Activated CD8-positive, alpha-beta memory T cell treated with anti-CD3 and anti-CD28 coated beads for 48 hours (primary cell): ENCODE measurements around the gene NOCT.
A peak's percentile ranks its signal among the peaks of the same experiment; 100 is the strongest.
"Not testable (repeated sequence)": the region's sequence is repeated elsewhere in the genome, so short reads cannot be mapped to it uniquely, and the experiment has no call there.

ENCODE experiments used
- DNase-seq, 3 experiments: peaks; one replicate each; pipeline ENCODE4 v3.0.0-alpha.2; 2020; ENCODE audit warnings: low read depth in 2 of 3, low spot score in 2 of 3

The NOCT gene, protein sequence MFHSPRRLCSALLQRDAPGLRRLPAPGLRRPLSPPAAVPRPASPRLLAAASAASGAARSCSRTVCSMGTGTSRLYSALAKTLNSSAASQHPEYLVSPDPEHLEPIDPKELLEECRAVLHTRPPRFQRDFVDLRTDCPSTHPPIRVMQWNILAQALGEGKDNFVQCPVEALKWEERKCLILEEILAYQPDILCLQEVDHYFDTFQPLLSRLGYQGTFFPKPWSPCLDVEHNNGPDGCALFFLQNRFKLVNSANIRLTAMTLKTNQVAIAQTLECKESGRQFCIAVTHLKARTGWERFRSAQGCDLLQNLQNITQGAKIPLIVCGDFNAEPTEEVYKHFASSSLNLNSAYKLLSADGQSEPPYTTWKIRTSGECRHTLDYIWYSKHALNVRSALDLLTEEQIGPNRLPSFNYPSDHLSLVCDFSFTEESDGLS

GRCh38 chr4:139015269-139015947 lies at the start of gene NOCT:
TSS of gene NOCT (plus strand) at chr4:139015781. CDS start at chr4:139015982, 201 bp downstream.
- peak; percentile 77 to 91 (median 87) for DNase-seq

- DNase-seq: no peak
Observed at GRCh38 chr4:138967313-138967712, 48.3 kb upstream of the NOCT start.

- DNase-seq: no peak
Observed at GRCh38 chr4:138972956-138973801, 42.4 kb upstream of the NOCT start.

DNA sequence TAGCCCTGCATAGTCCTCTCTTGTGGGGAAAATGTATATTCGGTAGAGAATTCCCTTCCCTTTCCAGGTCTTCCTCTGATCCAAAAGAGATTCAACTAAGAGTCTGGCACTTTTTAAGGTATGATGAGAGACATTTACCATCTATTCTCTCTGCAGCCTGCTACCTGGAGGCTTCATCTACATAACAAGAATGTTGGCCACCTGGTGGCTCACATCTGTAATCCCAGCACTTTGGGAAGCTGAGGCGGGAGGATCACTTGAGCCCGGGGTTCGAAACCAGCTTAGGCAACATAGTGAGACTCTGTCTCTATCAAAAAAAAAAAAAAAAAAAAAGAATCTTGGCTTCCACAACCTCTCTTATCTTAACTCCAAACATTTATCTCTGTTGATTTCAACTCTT lies 40.4 kb upstream of the NOCT start:
- no peak for DNase-seq

DNA sequence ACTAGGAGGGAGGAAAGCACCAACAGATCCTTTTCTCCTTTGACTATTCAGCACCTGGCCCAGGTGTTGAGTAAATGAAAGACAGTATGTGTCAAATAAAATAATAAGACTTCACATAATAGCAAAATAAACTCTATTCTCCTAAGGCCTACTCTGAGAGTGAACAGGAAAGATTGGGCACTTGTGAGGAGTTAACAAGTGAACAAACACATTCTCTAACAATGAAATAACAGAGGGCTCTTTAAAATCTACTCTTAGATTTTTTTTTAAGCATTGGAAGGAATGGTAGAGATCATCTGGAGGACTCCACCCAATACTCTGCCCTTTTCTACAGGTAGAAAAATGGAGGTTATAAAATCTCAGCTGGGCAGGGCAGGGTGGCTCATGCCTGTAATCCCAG lies 39.1 kb upstream of the NOCT start:
- no peak for DNase-seq

DNA sequence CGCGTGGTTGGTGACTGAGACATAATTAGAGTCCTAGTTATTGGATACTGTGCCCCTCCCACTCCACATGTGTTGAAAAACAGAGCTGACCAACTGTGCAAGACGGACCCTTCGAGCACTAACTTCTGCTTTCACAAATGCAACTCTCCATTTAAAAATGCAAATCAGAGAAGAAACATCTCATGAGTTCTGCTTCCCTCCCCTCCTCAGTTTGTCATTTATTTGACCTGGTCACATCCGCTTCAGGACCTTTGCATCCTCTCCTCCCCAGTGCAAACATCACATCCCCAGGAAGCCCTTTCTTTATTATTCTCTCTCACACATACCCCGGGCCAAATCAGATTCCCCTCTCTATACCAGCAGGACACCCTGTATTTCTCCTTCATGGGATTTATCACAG lies 38.1 kb upstream of the NOCT start:
- no peak for DNase-seq

GRCh38 chr4:138978028-138978585 lies 37.5 kb upstream of the NOCT start:
- DNase-seq: no peak

- no peak for DNase-seq
Observed at GRCh38 chr4:138978600-138978999, 37.0 kb upstream of the NOCT start.

DNA sequence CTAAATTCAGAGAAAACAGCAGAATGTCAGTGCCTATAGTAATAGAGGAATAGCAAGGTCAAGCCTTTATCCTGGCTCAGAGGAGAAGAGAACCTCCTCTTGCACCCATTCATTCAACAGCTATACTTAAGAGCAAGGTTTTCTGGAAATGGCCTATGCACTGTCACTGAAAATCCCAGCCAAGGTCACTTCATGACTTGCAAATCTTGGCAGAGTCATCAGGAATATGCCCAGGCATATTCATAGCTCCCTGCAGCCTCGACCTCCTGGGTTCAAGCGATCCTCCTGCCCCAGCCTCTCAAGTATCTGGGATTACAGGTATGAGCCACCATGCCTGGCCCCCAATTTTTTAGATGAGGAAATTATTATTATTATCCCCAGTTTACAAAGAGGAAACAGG lies 35.8 kb upstream of the NOCT start:
- DNase-seq: no peak

- no peak for DNase-seq
Observed at GRCh38 chr4:138981930-138982390, 33.6 kb upstream of the NOCT start.

- no peak for DNase-seq
Observed at GRCh38 chr4:138982754-138983153, 32.8 kb upstream of the NOCT start.

DNA sequence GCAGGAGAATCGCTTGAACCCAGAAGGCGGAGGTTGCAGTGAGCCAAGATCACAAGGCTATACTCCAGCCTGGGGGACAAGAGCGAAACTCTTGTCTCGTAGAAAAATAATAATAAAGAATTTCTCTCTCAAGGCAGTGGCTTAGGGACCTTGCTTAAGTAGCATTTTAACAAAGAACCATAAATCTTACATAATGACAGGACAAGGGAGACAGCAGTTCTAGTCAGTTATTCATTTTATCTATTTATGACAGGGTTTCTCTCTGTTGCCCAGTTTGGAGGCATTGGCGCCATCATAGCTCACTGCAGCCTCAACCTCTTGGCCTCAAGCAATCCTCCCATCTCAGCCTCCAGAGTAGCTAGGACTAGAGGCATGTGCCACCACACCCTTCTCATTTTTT lies 31.9 kb upstream of the NOCT start:
- no peak for DNase-seq

DNA sequence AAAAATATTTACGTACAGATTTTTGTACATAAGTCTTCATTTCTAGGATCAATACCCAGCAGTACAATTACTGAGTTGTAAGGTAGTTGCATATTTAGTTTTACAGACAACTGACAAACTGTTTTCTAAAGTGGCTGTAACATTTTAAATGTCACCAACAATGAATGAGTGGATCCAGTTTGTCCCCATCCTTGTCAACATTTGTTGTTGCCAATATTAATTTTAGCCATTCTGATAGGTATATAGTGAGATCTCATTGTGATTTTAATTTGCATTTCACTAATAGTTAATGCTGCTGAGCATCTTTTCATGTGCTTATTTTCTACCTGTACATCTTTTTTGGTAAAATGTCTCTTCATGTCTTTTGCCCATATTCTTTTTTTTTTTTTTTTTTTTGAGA lies 30.9 kb upstream of the NOCT start:
- DNase-seq: no peak

GRCh38 chr4:138992676-138993075 lies 22.9 kb upstream of the NOCT start:
- no peak for DNase-seq

GRCh38 chr4:138996090-138996489 lies 19.5 kb upstream of the NOCT start:
- DNase-seq: no peak

DNA sequence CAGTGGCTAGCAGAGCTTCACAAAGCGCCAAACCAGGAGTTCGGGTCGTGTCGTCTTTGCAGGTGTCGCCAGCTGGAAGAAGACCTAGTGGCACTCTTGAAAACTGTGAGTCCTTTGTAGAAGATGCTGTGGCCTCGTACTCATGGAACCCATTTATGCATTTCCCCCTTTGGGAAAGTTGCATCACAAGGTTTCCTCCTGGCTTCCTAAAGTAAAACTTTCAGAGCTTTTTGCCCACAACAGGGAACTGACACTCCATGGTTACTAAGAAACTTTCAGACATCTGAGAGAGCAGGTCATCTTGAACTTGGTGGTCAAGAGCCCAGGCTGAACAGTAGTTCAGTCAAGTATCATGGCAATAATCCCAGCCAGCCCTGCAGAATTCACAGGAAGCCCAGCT lies 15.9 kb upstream of the NOCT start:
- DNase-seq: no peak

- not testable (repeated sequence) for DNase-seq
Observed at GRCh38 chr4:139000134-139000533, 15.4 kb upstream of the NOCT start.

DNA sequence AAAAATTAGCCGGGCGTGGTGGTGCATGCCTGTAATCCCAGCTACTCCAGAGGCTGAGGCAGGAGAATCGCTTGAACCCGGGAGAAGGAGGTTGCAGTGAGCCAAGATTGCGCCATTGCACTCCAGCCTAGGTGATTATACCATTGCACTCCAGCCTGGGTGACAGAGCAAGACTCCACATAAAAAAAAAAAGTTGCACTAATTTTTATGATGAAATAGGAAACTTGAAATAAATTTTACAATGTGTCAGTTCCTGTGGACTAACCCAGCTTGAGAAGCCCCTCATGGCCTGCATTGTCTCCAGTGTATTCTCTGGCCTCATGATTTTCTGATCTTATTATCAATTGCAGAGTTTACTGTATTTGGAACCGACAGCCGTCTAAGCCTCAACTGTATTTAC lies 14.2 kb upstream of the NOCT start:
- not testable (repeated sequence) for DNase-seq

DNA sequence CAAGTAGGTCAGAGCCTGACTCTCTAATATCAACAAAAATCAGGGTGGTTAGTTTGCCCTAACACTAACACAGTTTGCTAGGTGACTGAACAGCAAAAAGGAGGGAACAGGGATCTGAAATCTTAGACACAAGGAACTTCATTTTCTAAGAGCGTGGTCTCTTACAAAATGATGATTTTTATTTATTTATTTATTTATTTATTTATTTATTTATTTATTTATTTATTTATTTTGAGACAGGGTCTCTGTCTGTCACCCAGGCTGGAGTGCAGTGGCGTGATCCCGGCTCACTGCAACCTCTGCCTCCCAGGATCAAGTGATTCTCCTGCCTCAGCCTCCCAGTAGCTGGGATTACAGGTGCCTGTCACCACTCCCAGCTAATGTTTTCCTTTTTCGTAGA lies 11.9 kb upstream of the NOCT start:
- not testable (repeated sequence) for DNase-seq

DNA sequence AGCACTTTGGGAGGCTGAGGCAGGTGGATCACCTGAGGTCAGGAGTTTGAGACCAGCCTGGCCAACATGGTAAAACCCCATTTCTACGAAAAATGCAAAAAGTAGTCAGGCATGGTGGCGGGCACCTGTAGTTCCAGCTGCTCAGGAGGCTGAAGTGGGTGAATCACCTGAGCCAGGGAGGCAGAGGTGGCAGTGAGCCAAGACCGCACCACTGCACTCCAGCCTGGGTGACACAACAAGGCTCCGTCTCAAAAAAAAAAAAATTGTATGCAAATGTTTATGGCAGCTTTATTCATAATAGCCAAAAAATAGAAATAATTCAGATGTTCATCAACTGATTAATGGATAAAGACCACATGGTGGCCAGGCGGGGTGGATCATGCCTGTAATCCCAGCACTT lies 9.8 kb upstream of the NOCT start:
- no peak for DNase-seq

DNA sequence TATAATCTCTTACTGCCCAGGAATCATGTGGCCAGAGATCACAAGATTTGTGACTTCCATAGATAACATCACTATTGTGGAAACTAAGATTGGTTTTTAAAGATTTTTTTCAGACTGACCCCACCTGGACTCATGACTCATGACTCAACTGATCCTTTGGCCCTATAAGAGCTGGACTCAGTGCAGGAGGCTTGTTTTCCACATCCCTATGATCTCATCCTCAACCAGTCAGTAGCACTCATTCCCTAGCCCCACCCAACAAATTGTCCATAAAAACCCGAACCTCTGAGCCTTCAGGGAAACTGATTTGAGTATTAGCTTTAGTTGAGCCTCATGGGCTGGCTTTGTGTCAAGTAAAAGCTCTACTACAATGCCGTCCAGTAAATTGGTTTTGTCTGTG lies 7.9 kb upstream of the NOCT start:
- DNase-seq: no peak
